NCI-H1417 (cell line): ENCODE results near the gene JADE3.

ENCODE experiments used
- DNase-seq, 3 experiments: peaks; one replicate each; lab custom pipeline; 2025; lab: John Stamatoyannopoulos, UW

Gene JADE3

DNA sequence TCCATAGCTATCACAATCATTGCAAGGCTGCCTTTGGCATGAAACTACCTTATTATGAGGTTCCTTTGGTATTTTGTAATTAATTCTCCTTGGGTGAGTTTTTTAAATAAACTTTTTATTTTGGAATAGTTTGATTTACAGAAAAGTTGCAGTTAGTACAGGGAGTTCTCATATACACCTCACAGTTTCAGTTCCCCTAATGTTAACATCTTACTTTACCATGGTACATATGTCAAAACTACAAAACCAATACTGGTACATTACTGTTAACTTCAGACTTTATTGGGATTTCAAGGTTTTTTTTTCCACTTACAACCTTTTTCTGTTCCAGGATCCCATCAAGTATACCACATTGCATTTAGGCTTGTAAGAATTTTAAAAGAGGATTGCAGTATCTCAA lies 114.0 kb downstream of the JADE3 start:
- no peak for DNase-seq

DNA sequence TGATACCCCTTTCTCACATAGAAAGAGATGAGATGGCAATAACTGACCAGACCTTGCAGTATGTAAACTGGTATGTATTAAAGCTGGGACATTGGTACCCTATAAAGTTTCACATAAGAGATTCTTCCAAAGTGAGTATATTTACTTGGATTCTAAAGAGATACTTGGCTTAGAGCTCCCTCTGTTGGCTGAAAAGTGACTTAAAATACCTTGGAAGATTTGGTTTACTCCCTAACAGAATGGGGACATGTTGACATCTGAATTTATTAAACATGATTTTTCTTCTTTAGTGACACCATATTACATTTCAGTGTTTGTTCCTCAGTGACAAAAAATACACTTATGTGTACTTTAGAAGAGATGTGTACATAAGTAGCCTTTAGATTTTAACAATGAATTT lies 118.1 kb downstream of the JADE3 start:
- DNase-seq = peak; percentile 34 to 90 (median 35)

DNA sequence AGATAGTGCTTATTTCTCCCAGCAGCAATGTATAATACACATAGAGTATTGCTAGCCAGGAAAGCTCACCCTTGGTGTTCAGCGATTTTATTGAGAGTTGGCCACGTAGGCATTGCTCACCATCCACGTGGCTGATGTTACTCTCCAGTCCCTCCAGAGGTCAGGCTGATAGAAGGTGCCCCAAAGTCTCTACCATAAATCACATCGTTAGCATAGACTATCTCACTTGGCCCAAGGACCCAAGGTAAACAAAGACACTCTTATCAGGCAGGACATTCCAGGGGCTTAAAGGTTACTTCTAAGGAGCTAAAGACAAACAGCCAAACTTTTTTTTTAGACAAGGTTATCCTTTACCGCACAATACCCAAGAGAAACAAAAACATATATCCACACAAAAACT lies 135.8 kb downstream of the JADE3 start:
- no peak for DNase-seq

GRCh38 chrX:47059142-47059874 lies 147.1 kb downstream of the JADE3 start:
- peak in 1 of 3 experiments; percentile 25 for DNase-seq

GRCh38 chrX:47060708-47061107 lies 148.5 kb downstream of the JADE3 start:
- no peak for DNase-seq

DNA sequence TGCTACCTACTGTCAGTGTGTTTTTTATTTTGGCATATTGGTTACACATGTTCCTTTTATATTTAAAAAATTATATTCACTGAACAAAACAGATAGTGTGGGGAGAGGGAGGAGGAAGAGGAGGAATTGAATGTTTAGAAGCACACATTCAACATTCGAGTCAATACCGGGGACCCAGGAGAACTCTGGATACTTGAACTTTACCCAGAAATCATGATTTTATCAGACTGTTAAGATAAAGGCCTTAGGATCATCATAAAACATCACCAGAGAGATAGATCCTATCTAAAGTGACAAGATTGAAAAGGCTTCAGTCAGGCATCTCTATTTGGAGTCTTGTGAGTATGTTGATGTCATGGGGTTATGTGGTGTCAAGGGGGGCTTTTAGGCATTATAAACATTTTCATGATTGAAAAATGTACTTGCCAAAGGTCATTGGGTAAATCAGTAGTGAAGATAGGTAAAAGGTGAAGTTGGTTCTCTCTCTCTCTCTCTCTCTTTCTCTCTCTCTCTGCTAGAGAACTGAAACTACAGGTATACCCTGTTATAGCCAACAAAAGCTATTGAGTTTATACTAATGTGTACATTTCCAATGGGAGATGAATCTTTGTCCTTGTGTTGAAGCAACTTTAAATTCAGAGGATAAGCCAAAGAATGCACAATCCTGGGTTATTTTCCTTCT lies 149.2 kb downstream of the JADE3 start:
- DNase-seq = no peak

DNA sequence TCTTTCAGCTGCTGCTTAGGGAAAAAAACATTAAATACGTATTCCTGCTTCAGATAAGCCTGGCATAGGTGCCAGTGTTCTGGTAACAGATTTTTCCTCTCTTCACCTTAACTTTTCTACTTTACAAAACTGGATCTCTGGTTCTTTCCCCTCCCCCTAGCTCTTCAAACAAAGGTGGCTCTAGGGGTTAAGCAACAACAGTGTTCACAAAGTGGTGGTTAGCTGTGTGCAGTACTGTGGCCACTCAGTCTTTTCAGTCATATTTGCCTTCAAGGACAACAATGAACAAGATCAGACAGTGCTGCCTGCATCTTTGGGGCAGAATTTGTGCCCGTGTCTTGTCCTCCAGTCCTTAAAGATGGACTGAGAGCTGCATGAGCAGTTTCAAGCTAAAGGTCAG lies 151.0 kb downstream of the JADE3 start:
- no peak for DNase-seq

- DNase-seq = no peak
Observed at GRCh38 chrX:47068214-47068613, 156.0 kb downstream of the JADE3 start.

DNA sequence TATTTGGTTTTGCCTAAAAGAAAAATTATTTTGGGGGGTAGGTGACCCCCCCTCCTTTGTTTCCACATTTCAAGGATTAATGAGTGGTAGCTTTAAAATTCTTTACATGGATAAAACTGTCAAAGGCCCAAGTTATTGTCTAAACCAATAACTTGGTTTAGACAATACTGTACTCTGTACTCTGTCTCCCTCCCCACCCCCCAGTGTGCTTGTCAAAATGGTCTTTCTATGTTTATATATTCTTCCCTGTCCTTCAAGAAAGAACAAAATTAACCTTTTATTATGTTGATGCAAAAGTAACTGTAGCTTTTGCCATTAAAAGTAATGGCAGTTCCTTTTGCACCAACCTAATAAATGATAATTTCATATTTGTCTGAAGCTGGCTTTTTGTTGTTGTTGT lies 156.5 kb downstream of the JADE3 start:
- DNase-seq = no peak

GRCh38 chrX:47078129-47079043 lies 166.2 kb downstream of the JADE3 start, which contains the start of gene RGN:
Gene RGN (plus strand): TSS chrX:47078443. CDS start chrX:47081145, 2,702 bp downstream.
- no peak for DNase-seq

GRCh38 chrX:47080215-47080914 lies 168.1 kb downstream of the JADE3 start:
- no peak for DNase-seq

DNA sequence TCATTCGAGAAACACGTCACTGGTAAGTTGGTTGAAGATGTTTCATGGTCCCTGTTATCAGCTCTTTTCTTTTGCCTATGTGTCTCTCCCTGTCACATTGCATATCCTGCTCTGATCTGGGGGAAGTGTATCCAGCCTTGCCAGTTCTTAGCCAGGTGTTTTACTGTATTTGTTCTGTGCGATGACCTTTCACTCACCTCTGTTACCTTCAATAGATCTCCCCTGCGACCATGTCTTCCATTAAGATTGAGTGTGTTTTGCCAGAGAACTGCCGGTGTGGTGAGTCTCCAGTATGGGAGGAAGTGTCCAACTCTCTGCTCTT lies 168.7 kb downstream of the JADE3 start:
- DNase-seq = peak in 1 of 3 experiments; percentile 15

GRCh38 chrX:47091149-47091775 lies 179.0 kb downstream of the JADE3 start:
- no peak for DNase-seq

GRCh38 chrX:47093248-47093647 lies 181.0 kb downstream of the JADE3 start:
- DNase-seq = peak in 2 of 3 experiments; percentile 11 to 61

- DNase-seq = no peak
Observed at GRCh38 chrX:47093860-47094259, 181.6 kb downstream of the JADE3 start.

GRCh38 chrX:47097018-47097417 lies 184.8 kb downstream of the JADE3 start:
- no peak for DNase-seq

DNA sequence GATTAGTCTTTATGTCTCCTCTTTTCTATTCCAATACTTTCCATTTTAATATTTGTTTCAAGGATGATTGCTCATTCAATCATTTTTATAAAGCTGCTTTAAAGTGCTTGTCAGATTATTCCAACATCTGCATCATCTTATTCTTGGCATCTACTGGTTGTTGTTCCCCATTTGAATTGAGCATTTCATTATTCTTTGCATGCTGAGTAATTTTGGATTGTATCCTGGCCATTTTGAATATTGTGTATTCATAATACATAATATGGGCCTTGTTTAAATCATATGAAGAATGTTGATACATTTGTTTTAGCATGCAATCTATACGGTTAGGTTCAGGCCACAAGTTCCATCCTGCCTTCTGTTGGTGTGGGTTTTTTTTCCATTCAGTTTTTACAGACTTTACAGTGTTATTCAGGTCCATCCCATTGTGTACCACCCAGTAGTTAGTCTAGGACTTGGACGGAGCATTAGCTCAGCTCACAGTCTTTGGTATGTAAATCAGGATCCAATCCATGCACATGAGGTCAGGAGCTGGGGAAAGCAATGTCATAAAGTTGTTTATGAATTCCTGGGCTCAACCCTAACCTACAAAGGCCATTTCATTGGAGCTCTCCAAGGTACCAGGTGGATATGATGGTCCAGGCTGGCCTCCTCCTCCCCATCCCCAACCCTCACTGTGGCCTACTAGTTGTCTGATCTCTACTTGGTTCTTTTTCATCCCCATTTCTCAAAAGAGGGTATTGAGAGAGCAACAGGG lies 186.3 kb downstream of the JADE3 start:
- no peak for DNase-seq

- DNase-seq = no peak
Observed at GRCh38 chrX:47101206-47101605, 189.0 kb downstream of the JADE3 start.
